ENCODE results near the gene DNAJC16. TPM values are rescaled to one million over a fixed set of nuclear protein-coding genes. Genes with fewer than 3 reads are reported as not detected.

Gene DNAJC16
- total and polyA plus RNA-seq, 7 donors, result 1.2 to 20.5 (median 11.4) TPM

GRCh38 chr1:15622712-15623373, 96.2 kb downstream of the DNAJC16 start:
- H3K27me3 ChIP-seq, result no peaks in the 10 kb centered on the region
- TF ChIP-seq POLR2A (IDR thresholded peaks at IDR 0.05), result no peak
- TF ChIP-seq EP300 (IDR thresholded peaks at IDR 0.05), result no peak
- TF ChIP-seq POLR2AphosphoS5 (IDR thresholded peaks at IDR 0.05), result no peak
- TF ChIP-seq CTCF (IDR thresholded peaks at IDR 0.05), result no peak
- peaks cover 0 to 60% (median 40%) of the 10 kb centered on the region in 4 donors for H3K4me1 ChIP-seq
- H3K36me3 ChIP-seq, result peaks cover 0 to 17% (median 0%) of the 10 kb centered on the region in 4 donors
- no peak for DNase-seq
- intact Hi-C loops (cut with DNase I), result no loop called here
- no peaks in the 10 kb centered on the region for H3K9me3 ChIP-seq
- no peak overlapping the region for H3K27ac ChIP-seq
- 72 to 73% methylated on average over 7 of the region's 7 CpGs for WGBS, 2 donors
- H3K4me3 ChIP-seq, result no peak overlapping the region

- Histone ChIP-seq H3K4me1 (peaks cover 0 to 56% (median 38%) of the 10 kb centered on the region in 4 donors), H3K27ac (no peak overlapping the region), H3K4me3 (no peak overlapping the region), H3K36me3 (peaks cover 0 to 23% (median 0%) of the 10 kb centered on the region in 4 donors), H3K9me3 (no peaks in the 10 kb centered on the region), H3K27me3 (no peaks in the 10 kb centered on the region)
- WGBS, 2 donors, result 84 to 91% methylated on average over 6 of the region's 6 CpGs
- intact Hi-C loops (cut with DNase I), result no loop called here
- TF ChIP-seq CTCF (IDR thresholded peaks at IDR 0.05), result no peak
- no peak for TF ChIP-seq EP300 (IDR thresholded peaks at IDR 0.05)
- no peak for TF ChIP-seq POLR2AphosphoS5 (IDR thresholded peaks at IDR 0.05)
- TF ChIP-seq POLR2A (IDR thresholded peaks at IDR 0.05), result no peak
- no peak for DNase-seq
These were observed 96.8 kb downstream of the DNAJC16 start for GRCh38 chr1:15623435-15623834.

DNA sequence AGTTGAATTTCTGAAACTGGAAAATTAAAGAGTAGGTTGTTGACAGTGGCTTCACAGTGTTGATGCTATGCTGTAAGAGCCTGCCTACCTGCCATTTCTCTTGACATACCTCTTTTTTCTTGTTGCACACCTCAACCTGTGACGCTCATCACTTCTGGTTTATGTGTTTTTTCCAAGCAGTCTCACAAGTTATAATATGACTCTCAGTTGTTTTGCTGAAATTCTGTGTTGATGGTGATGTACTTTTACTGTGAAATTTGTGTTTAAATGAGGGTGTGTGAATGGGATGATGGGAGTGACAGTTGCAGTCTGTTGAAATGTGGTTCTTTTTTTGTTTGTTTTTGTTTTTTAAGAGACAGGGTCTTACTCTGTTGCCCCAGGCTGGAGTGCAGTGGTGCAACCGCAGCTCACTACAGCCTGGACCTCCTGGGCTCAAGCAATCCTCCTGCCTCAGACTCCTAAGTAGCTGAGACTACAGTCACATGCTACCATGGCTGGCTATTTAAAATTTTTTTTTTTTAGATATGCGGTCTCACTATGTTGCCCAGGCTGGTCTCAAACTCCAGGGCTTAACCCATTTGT, 97.6 kb downstream of the DNAJC16 start:
- Histone ChIP-seq H3K27me3 (no peaks in the 10 kb centered on the region), H3K27ac (no peak overlapping the region), H3K36me3 (peaks cover 0 to 27% (median 0%) of the 10 kb centered on the region in 4 donors), H3K9me3 (no peaks in the 10 kb centered on the region), H3K4me1 (peaks cover 0 to 48% (median 30%) of the 10 kb centered on the region in 4 donors), H3K4me3 (no peak overlapping the region)
- WGBS, 2 donors, result 90 to 93% methylated on average over 3 of the region's 3 CpGs
- no peak for DNase-seq
- intact Hi-C loops (cut with DNase I), result no loop called here
- TF ChIP-seq CTCF (IDR thresholded peaks at IDR 0.05), result no peak
- no peak for TF ChIP-seq POLR2AphosphoS5 (IDR thresholded peaks at IDR 0.05)
- no peak for TF ChIP-seq POLR2A (IDR thresholded peaks at IDR 0.05)
- TF ChIP-seq EP300 (IDR thresholded peaks at IDR 0.05), result no peak

GRCh38 chr1:15625056-15625917, 98.6 kb downstream of the DNAJC16 start:
- Histone ChIP-seq H3K36me3 (peaks cover 0 to 29% (median 0%) of the 10 kb centered on the region in 4 donors), H3K9me3 (no peaks in the 10 kb centered on the region), H3K27ac (no peak overlapping the region), H3K27me3 (no peaks in the 10 kb centered on the region), H3K4me1 (peaks cover 0 to 37% (median 20%) of the 10 kb centered on the region in 4 donors), H3K4me3 (no peak overlapping the region)
- TF ChIP-seq EP300 (IDR thresholded peaks at IDR 0.05), result no peak
- TF ChIP-seq POLR2AphosphoS5 (IDR thresholded peaks at IDR 0.05), result no peak
- no peak for TF ChIP-seq POLR2A (IDR thresholded peaks at IDR 0.05)
- no peak for TF ChIP-seq CTCF (IDR thresholded peaks at IDR 0.05)
- DNase-seq, result no peak
- WGBS, 2 donors, result 41 to 75% methylated on average over 13 of the region's 13 CpGs
- intact Hi-C loops (cut with DNase I), result no loop called here

Small RNAs within 50 kb of the gene (small RNA-seq; reads per million reads assigned to genes)
- gene CD24P1, result 0 reads per million in 3 donors
- gene RNU7-179P, result 0 reads per million in 3 donors
- gene SCARNA21B, result 0 reads per million in 3 donors

Other genes starting within 250 kb of the DNAJC16 start
- gene EFHD2, start 117.0 kb upstream of the DNAJC16 start, total RNA-seq, result 10 to 100 TPM; 32.7 to 47.4 (median 37.3) TPM
- gene EFHD2, start 117.0 kb upstream of the DNAJC16 start, polyA plus RNA-seq, result 100 to 1,000 TPM; 157 to 181 (median 177) TPM
- gene CTRC, start 88.4 kb upstream of the DNAJC16 start, total RNA-seq, result not detected
- gene CTRC, start 88.4 kb upstream of the DNAJC16 start, polyA plus RNA-seq, result 1 to 10 TPM in 1 of 3 donors, under 1 TPM in 1, not detected in 1; 0.34 to 1.2 TPM
- not detected for gene CELA2A, start 70.1 kb upstream of the DNAJC16 start, total RNA-seq
- gene CELA2A, start 70.1 kb upstream of the DNAJC16 start, polyA plus RNA-seq, result not detected
- not detected for gene CELA2B, start 50.7 kb upstream of the DNAJC16 start, total RNA-seq
- not detected for gene CELA2B, start 50.7 kb upstream of the DNAJC16 start, polyA plus RNA-seq
- gene CASP9, start 2.6 kb upstream of the DNAJC16 start, total RNA-seq, result 10 to 100 TPM in 2 of 4 donors, 1 to 10 TPM in 2; 6.2 to 18.2 (median 10.0) TPM
- 10 to 100 TPM; 11.4 to 17.8 (median 16.3) TPM for gene CASP9, start 2.6 kb upstream of the DNAJC16 start, polyA plus RNA-seq
- gene AGMAT, start 58.2 kb downstream of the DNAJC16 start, total RNA-seq, result under 1 TPM in 1 of 4 donors, not detected in 3; 0.14 TPM
- gene AGMAT, start 58.2 kb downstream of the DNAJC16 start, polyA plus RNA-seq, result 10 to 100 TPM in 2 of 3 donors, 1 to 10 TPM in 1; 6.6 to 18.3 (median 11.1) TPM
- 10 to 100 TPM; 13.4 to 27.3 (median 19.8) TPM for gene DDI2, start 90.6 kb downstream of the DNAJC16 start, total RNA-seq
- 10 to 100 TPM in 1 of 3 donors, 1 to 10 TPM in 2; 3.0 to 12.5 (median 5.3) TPM for gene DDI2, start 90.6 kb downstream of the DNAJC16 start, polyA plus RNA-seq
- 10 to 100 TPM; 28.6 to 49.6 (median 33.9) TPM for gene PLEKHM2, start 157.5 kb downstream of the DNAJC16 start, total RNA-seq
- gene PLEKHM2, start 157.5 kb downstream of the DNAJC16 start, polyA plus RNA-seq, result 10 to 100 TPM; 19.8 to 34.4 (median 20.8) TPM
- 1 to 10 TPM in 3 of 4 donors, under 1 TPM in 1; 0.36 to 1.8 (median 1.6) TPM for gene SLC25A34, start 209.4 kb downstream of the DNAJC16 start, total RNA-seq
- 10 to 100 TPM in 2 of 3 donors, 1 to 10 TPM in 1; 3.0 to 16.0 (median 12.1) TPM for gene SLC25A34, start 209.4 kb downstream of the DNAJC16 start, polyA plus RNA-seq
- gene TMEM82, start 215.7 kb downstream of the DNAJC16 start, total RNA-seq, result under 1 TPM in 1 of 4 donors, not detected in 3; 0.55 TPM
- 10 to 100 TPM in 2 of 3 donors, 1 to 10 TPM in 1; 4.8 to 19.3 (median 17.3) TPM for gene TMEM82, start 215.7 kb downstream of the DNAJC16 start, polyA plus RNA-seq
- 10 to 100 TPM; 28.1 to 53.2 (median 49.8) TPM for gene FBLIM1, start 231.9 kb downstream of the DNAJC16 start, total RNA-seq
- gene FBLIM1, start 231.9 kb downstream of the DNAJC16 start, polyA plus RNA-seq, result 100 to 1,000 TPM; 107 to 227 (median 175) TPM

All from sigmoid colon (tissue), 7 donors.